Caco-2 (cell line): ENCODE data around the gene RTN3. TPM values are rescaled to one million over a fixed set of nuclear protein-coding genes. Genes with fewer than 3 reads are reported as not detected.

Source experiments
- BruUV-seq: library from RNA; stranded (reverse); fragments of 400-500 nt; replicated peaks from 2 replicates; lab custom pipeline; 2021; lab: Mats Ljungman, UMichigan
- CTCF ChIA-PET: fragments of 300-600 bp; sonication (Branson Sonifier 250); formaldehyde crosslinking; loops from one replicate; lab custom pipeline; 2022; ENCODE audit warnings: antibody characterized with exemption; lab: Charles Lee
- POLR2A ChIA-PET: fragments of 300-600 bp; sonication (Branson Sonifier 250); formaldehyde crosslinking; loops from one replicate; lab custom pipeline; 2022; ENCODE audit warnings: antibody characterized with exemption; lab: Charles Lee
- DNase-seq, 2 experiments: peaks; one replicate each; pipeline versions ENCODE4 v3.0.0 to v3.0.0-alpha.2; 2020 to 2022
- H3K27me3 ChIP-seq: replicated peaks from 2 replicates; pipeline ENCODE4 v1.6.0; 2011; ENCODE audit warnings: low read length; ENCODE audit not compliant: control insufficient read depth, insufficient read depth
- H3K36me3 ChIP-seq: 2 replicates; pipeline ENCODE4 v1.5.1; 2011; ENCODE audit warnings: low read length; ENCODE audit not compliant: control insufficient read depth, insufficient read depth
- H3K4me1 ChIP-seq: fragments of 250-450 bp; sonication (Bioruptor Pico); 2 replicates; pipeline ENCODE4 v1.5.1; 2020; ENCODE audit warnings: mild to moderate bottlenecking
- H3K4me3 ChIP-seq: 2 replicates; pipeline ENCODE4 v1.5.1; 2011; ENCODE audit warnings: low read depth, mild to moderate bottlenecking, control low read depth, low read length
- H3K9me3 ChIP-seq: fragments of 250-450 bp; sonication (Bioruptor Pico); 2 replicates; pipeline ENCODE4 v1.5.1; 2020; ENCODE audit warnings: mild to moderate bottlenecking, moderate library complexity
- H3K27ac Mint-ChIP-seq: one replicate; pipeline ENCODE4 v1.8.0; 2022; ENCODE audit warnings: mixed read lengths; ENCODE audit not compliant: unreplicated experiment
- H3K27me3 Mint-ChIP-seq: one replicate; pipeline ENCODE4 v1.8.0; 2022; ENCODE audit warnings: mixed read lengths; ENCODE audit not compliant: insufficient read depth, unreplicated experiment
- H3K36me3 Mint-ChIP-seq: one replicate; pipeline ENCODE4 v1.8.0; 2022; ENCODE audit warnings: mild to moderate bottlenecking, mixed read lengths; ENCODE audit not compliant: insufficient read depth, unreplicated experiment
- H3K4me1 Mint-ChIP-seq: one replicate; pipeline ENCODE4 v1.8.0; 2022; ENCODE audit warnings: low read depth, mixed read lengths; ENCODE audit not compliant: unreplicated experiment
- H3K4me3 Mint-ChIP-seq: one replicate; pipeline ENCODE4 v1.8.0; 2022; ENCODE audit warnings: mild to moderate bottlenecking, moderate library complexity, mixed read lengths; ENCODE audit not compliant: unreplicated experiment
- H3K9me3 Mint-ChIP-seq: one replicate; pipeline ENCODE4 v1.8.0; 2022; ENCODE audit warnings: mixed read lengths; ENCODE audit not compliant: unreplicated experiment
- intact Hi-C: fragments of 100-400 bp; cut with micrococcal nuclease; formaldehyde crosslinking; loops from one replicate; pipeline ENCODE4 v1.10.0; 2022; ENCODE audit not compliant: unreplicated experiment
- total RNA-seq: library from RNA; stranded (reverse); gene quantifications from 2 replicates; pipeline ENCODE4 v1.2.3, GENCODE V29; 2022
- TF ChIP-seq, protein P1 (sequence below), 2 experiments: fragments of 200-600 bp in 1 of 2; IDR thresholded peaks; 1 replicate in 1 of 2; 2 replicates in 1 of 2; pipeline versions ENCODE4 v1.5.1 to v1.8.0; 2011 to 2022; ENCODE audit warnings: antibody characterized with exemption in 1 of 2, control low read depth in 1 of 2, inconsistent platforms in 1 of 2, low read depth in 1 of 2, low read length in 1 of 2, mild to moderate bottlenecking in 1 of 2, moderate library complexity in 1 of 2; ENCODE audit not compliant: insufficient read depth in 1 of 2, severe bottlenecking in 1 of 2, unreplicated experiment in 1 of 2

RTN3 gene
- total RNA-seq, 1 experiment from 2014 or later = 179 TPM

DNA sequence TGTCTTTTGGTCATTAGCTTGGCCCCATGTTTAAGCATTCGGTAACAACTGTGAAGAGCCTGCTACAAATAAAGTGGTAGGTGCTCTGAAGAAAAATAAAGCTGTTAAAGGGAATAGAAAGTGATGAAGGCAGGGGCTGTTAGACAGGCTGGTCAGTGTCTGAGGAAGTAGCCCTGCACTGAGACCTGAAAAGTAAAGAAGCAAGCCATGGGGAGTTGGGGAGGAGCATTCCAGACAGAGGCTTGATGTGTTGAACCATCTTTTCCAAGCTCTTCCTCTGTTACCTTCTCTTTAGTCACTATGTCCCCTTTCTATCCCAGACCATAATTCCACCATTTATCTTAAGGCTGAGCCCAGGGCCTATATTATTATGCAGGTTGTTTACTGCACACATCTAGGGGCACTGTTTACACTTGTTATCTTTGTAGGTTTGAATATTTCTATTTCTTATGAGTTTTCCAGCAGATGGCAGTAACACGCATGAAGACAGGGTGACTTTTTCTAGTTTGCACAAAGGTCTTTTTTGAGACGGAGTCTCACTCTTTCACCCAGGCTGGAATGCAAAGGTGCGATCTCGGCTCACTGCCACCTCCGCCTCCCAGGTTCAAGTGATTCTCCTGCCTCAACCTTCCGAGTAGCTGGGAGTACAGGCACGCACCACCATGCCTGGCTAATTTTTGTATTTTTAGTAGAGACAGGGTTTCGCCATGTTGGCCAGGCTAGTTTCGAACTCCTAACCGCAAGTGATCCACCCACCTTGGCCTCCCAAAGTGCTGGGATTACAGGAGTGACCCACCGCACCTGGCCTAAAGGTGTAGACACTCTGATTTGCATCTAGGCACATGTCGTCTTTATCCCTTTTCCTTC lies 64.2 kb downstream of the RTN3 start:
- no peak overlapping the region for H3K4me3 Mint-ChIP-seq
- no peaks in the 10 kb centered on the region for H3K9me3 ChIP-seq
- H3K4me1 Mint-ChIP-seq = peaks cover 10% of the 10 kb centered on the region
- no TSS peak for BruUV-seq
- no peaks in the 10 kb centered on the region for H3K36me3 ChIP-seq
- ChIA-PET CTCF (no interaction called here), POLR2A (no interaction called here)
- H3K27me3 ChIP-seq = no peaks in the 10 kb centered on the region
- no peak overlapping the region for H3K4me3 ChIP-seq
- no peaks in the 10 kb centered on the region for H3K27me3 Mint-ChIP-seq
- H3K4me1 ChIP-seq = no peaks in the 10 kb centered on the region
- no peak for DNase-seq
- H3K27ac Mint-ChIP-seq = no peak overlapping the region
- peaks cover 9% of the 10 kb centered on the region for H3K36me3 Mint-ChIP-seq
- intact Hi-C loops = no loop called here
- no peaks in the 10 kb centered on the region for H3K9me3 Mint-ChIP-seq
- TF ChIP-seq, protein P1, sequence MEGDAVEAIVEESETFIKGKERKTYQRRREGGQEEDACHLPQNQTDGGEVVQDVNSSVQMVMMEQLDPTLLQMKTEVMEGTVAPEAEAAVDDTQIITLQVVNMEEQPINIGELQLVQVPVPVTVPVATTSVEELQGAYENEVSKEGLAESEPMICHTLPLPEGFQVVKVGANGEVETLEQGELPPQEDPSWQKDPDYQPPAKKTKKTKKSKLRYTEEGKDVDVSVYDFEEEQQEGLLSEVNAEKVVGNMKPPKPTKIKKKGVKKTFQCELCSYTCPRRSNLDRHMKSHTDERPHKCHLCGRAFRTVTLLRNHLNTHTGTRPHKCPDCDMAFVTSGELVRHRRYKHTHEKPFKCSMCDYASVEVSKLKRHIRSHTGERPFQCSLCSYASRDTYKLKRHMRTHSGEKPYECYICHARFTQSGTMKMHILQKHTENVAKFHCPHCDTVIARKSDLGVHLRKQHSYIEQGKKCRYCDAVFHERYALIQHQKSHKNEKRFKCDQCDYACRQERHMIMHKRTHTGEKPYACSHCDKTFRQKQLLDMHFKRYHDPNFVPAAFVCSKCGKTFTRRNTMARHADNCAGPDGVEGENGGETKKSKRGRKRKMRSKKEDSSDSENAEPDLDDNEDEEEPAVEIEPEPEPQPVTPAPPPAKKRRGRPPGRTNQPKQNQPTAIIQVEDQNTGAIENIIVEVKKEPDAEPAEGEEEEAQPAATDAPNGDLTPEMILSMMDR (IDR thresholded peaks at IDR 0.05; ENCODE audit: insufficient read depth in 1 of 2, low read depth in 1 of 2, low read length in 1 of 2, severe bottlenecking in 1 of 2, unreplicated experiment in 1 of 2) = peak; percentile 24 to 49

DNA sequence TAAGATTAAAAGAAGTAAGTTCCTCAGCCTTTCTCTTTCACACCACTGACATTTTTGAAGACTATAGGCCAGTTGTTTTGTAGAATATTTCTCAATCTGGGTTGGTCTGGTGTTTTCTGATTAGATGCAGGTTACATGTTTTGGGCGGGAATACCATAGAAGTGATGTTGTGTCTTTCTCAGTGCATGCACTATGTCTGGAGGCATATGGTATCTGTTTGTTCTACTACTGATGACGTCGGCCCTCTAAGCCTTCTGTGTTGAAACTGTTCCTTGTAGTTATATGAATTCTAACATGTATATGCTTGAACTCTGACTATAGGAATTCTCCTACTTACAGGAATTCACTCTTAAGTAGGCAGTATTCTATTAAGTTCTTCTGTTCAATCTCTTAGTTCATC lies 65.7 kb downstream of the RTN3 start:
- no TSS peak for BruUV-seq
- intact Hi-C loops = no loop called here
- H3K36me3 ChIP-seq = no peaks in the 10 kb centered on the region
- H3K4me1 Mint-ChIP-seq = peaks cover 10% of the 10 kb centered on the region
- TF ChIP-seq, protein P1 (IDR thresholded peaks at IDR 0.05; ENCODE audit: insufficient read depth in 1 of 2, low read depth in 1 of 2, low read length in 1 of 2, severe bottlenecking in 1 of 2, unreplicated experiment in 1 of 2) = no peak
- POLR2A ChIA-PET = no interaction called here
- H3K4me3 ChIP-seq = no peak overlapping the region
- CTCF ChIA-PET = interaction anchor here (0.7 kb wide), 1 partner anchor 74 kb away, joined by 3 read pairs; no protein-coding TSS in a partner anchor
- no peaks in the 10 kb centered on the region for H3K27me3 ChIP-seq
- no peak overlapping the region for H3K27ac Mint-ChIP-seq
- H3K27me3 Mint-ChIP-seq = no peaks in the 10 kb centered on the region
- no peak for DNase-seq
- peaks cover 21% of the 10 kb centered on the region for H3K36me3 Mint-ChIP-seq
- H3K4me3 Mint-ChIP-seq = no peak overlapping the region
- H3K9me3 Mint-ChIP-seq = no peaks in the 10 kb centered on the region
- H3K9me3 ChIP-seq = no peaks in the 10 kb centered on the region
- no peaks in the 10 kb centered on the region for H3K4me1 ChIP-seq

DNA sequence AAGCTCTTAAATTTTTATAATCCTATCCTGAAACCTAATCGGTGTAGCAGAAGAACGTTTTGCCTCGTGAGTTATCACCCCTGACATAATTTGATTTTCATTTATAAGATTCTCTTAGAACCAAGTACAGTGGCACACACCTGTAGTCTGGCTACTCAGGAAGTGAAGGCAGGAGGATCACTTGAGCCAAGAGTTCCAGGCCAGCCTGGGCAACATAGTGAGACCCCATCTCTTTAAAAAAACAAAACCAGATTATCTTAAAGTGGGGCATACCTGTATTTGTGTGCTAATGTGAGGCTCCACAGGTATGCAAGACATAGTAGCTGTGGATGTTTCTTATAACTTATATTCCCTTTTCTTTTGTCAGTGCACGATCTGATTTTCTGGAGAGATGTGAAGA lies 68.3 kb downstream of the RTN3 start:
- DNase-seq = no peak
- Mint-ChIP-seq H3K4me1 (peaks cover 10% of the 10 kb centered on the region), H3K36me3 (peaks cover 41% of the 10 kb centered on the region), H3K27me3 (no peaks in the 10 kb centered on the region), H3K27ac (no peak overlapping the region), H3K4me3 (no peak overlapping the region), H3K9me3 (no peaks in the 10 kb centered on the region)
- Histone ChIP-seq H3K36me3 (peaks cover 2% of the 10 kb centered on the region; the same call in 1 of the 2 replicates), H3K9me3 (no peaks in the 10 kb centered on the region), H3K27me3 (no peaks in the 10 kb centered on the region), H3K4me1 (no peaks in the 10 kb centered on the region), H3K4me3 (no peak overlapping the region)
- CTCF ChIA-PET = interaction anchor here (0.6 kb wide), 1 partner anchor 677 kb away, joined by 3 read pairs; no protein-coding TSS in a partner anchor
- TF ChIP-seq, protein P1 (IDR thresholded peaks at IDR 0.05; ENCODE audit: insufficient read depth in 1 of 2, low read depth in 1 of 2, low read length in 1 of 2, severe bottlenecking in 1 of 2, unreplicated experiment in 1 of 2) = no peak
- BruUV-seq = no TSS peak
- intact Hi-C loops = no loop called here
- POLR2A ChIA-PET = no interaction called here
